ENCODE data around the gene SLC25A4. TPM values are rescaled to one million over a fixed set of nuclear protein-coding genes. Genes with fewer than 3 reads are reported as not detected.

SLC25A4 gene
- total and polyA plus RNA-seq, 2 of the 13 experiments (the other 11 are each of a cell fraction or from before 2014, with no cell fraction given) = 30.3 to 42.1 TPM

- Histone ChIP-seq H3K36me3 (replicated peaks in 1 of 2; ENCODE audit: control insufficient read depth in 1 of 2, insufficient read depth in 2 of 2, low read length in 2 of 2) (peaks cover 10 to 50% of the 10 kb centered on the region in 2 experiments), H4K20me1 (ENCODE audit: insufficient read depth, low read length) (peaks cover 4% of the 10 kb centered on the region; the same call in 1 of the 2 replicates), H3K27ac (ENCODE audit: extremely low read length, insufficient read depth, low read length) (no peak overlapping the region), H3K9ac (ENCODE audit: insufficient read depth, low read depth, low read length) (no peak overlapping the region), H3K27me3 (ENCODE audit: control insufficient read depth in 1 of 2, insufficient read depth in 2 of 2, low read length in 2 of 2) (no peaks in the 10 kb centered on the region), H2AFZ (ENCODE audit: low read length) (no peak overlapping the region), H3K79me2 (ENCODE audit: insufficient read depth, low read length) (peaks cover 4% of the 10 kb centered on the region), H3K4me1 (ENCODE audit: insufficient read depth, low read length) (peaks cover 18% of the 10 kb centered on the region), H3K4me3 (replicated peaks in 1 of 3; ENCODE audit: insufficient read depth in 1 of 3, low read depth in 2 of 3, low read length in 3 of 3) (no peak overlapping the region), H3K9me3 (ENCODE audit: low read length) (no peaks in the 10 kb centered on the region), H3K4me2 (ENCODE audit: low read depth, low read length) (no peak overlapping the region)
- TF ChIP-seq ZNF275 (CRISPR knock-in tag; IDR thresholded peaks at IDR 0.05; ENCODE audit: borderline replicate concordance) (no peak), ZNF20 (CRISPR knock-in tag; IDR thresholded peaks at IDR 0.05) (no peak), IKZF1 (IDR thresholded peaks at IDR 0.05) (no peak), KDM2A (CRISPR knock-in tag; IDR thresholded peaks at IDR 0.05; ENCODE audit: borderline replicate concordance, low read depth) (no peak)
- ATAC-seq = no peak
- ChIA-PET CTCF (ENCODE audit: low intra/inter-chr PET ratio, low total read pairs) (no interaction called here), POLR2A (no interaction called here)
- FAIRE-seq = no peak
- DNase-seq (ENCODE audit: low spot score) = no peak
- in situ Hi-C loops (cut with HindIII; ENCODE audit: extremely low pct_ligation_motif_present, low pct_unique_long_range_greater_than_20kb) (no loop called here), intact Hi-C loops (cut with micrococcal nuclease; ENCODE audit: unreplicated experiment) (no loop called here)
- BruUV-seq (replicated peaks) = no TSS peak
- WGBS (ENCODE audit: low lambda C conversion rate) = 97% methylated on average over 12 of the region's 12 CpGs
Measured at GRCh38 chr4:185149392-185149791, 6.3 kb downstream of the SLC25A4 start.

- no peak overlapping the region for H3K9ac ChIP-seq (ENCODE audit: insufficient read depth, low read depth, low read length)
- no peak for TF ChIP-seq ZNF552 (CRISPR knock-in tag; IDR thresholded peaks at IDR 0.05; ENCODE audit: borderline replicate concordance)
- no peak for TF ChIP-seq REPIN1 (CRISPR knock-in tag; IDR thresholded peaks at IDR 0.05; ENCODE audit: borderline replicate concordance, low read depth)
- TF ChIP-seq ZNF512B (CRISPR knock-in tag; IDR thresholded peaks at IDR 0.05; ENCODE audit: borderline replicate concordance) = no peak
- TF ChIP-seq ZNF24 (IDR thresholded peaks at IDR 0.05) = no peak
- TF ChIP-seq PRPF4 (IDR thresholded peaks at IDR 0.05; ENCODE audit: low read depth, low read length, poor library complexity, severe bottlenecking) = no peak
- TF ChIP-seq ISX (CRISPR knock-in tag; conservative IDR thresholded peaks at IDR 0.05) = no peak
- TF ChIP-seq CREB1 (IDR thresholded peaks at IDR 0.05) = no peak
- no peak for TF ChIP-seq CREB1 (CRISPR knock-in tag; IDR thresholded peaks at IDR 0.05)
- TF ChIP-seq ATF6 (CRISPR knock-in tag; conservative IDR thresholded peaks at IDR 0.05) = no peak
Measured at GRCh38 chr4:185151296-185151695, 8.2 kb downstream of the SLC25A4 start.

More at GRCh38 chr4:185151296-185151695, 8.2 kb downstream of the SLC25A4 start:
- Histone ChIP-seq H3K27me3 (ENCODE audit: control insufficient read depth in 1 of 2, insufficient read depth in 2 of 2, low read length in 2 of 2) (no peaks in the 10 kb centered on the region), H3K36me3 (replicated peaks in 1 of 2; ENCODE audit: control insufficient read depth in 1 of 2, insufficient read depth in 2 of 2, low read length in 2 of 2) (peaks cover 10 to 35% of the 10 kb centered on the region in 2 experiments), H4K20me1 (ENCODE audit: insufficient read depth, low read length) (no peaks in the 10 kb centered on the region), H3K9me3 (ENCODE audit: low read length) (no peaks in the 10 kb centered on the region), H3K4me1 (ENCODE audit: insufficient read depth, low read length) (no peaks in the 10 kb centered on the region), H3K27ac (ENCODE audit: extremely low read length, insufficient read depth, low read length) (no peak overlapping the region), H3K4me2 (ENCODE audit: low read depth, low read length) (no peak overlapping the region), H3K79me2 (ENCODE audit: insufficient read depth, low read length) (no peaks in the 10 kb centered on the region), H2AFZ (ENCODE audit: low read length) (no peak overlapping the region), H3K4me3 (replicated peaks in 1 of 3; ENCODE audit: insufficient read depth in 1 of 3, low read depth in 2 of 3, low read length in 3 of 3) (no peak overlapping the region)
- WGBS (ENCODE audit: low lambda C conversion rate) = 96% methylated on average over 1 of the region's 1 CpG
- BruUV-seq (replicated peaks) = no TSS peak
- ATAC-seq = no peak
- no peak for DNase-seq (ENCODE audit: low spot score)
- in situ Hi-C loops (cut with HindIII; ENCODE audit: extremely low pct_ligation_motif_present, low pct_unique_long_range_greater_than_20kb) = no loop called here
- FAIRE-seq = no peak
- ChIA-PET POLR2A (no interaction called here), CTCF (ENCODE audit: low intra/inter-chr PET ratio, low total read pairs) (no interaction called here)
- intact Hi-C loops (cut with micrococcal nuclease; ENCODE audit: unreplicated experiment) = no loop called here
